Suppressor macrophage treated with lipopolysaccharide for 4 hours (primary cell): ENCODE data around the gene SETD3.

Experiments
- DNase-seq: peaks from one replicate; pipeline ENCODE4 v3.0.0-alpha.2; 2020

The SETD3 gene

DNA sequence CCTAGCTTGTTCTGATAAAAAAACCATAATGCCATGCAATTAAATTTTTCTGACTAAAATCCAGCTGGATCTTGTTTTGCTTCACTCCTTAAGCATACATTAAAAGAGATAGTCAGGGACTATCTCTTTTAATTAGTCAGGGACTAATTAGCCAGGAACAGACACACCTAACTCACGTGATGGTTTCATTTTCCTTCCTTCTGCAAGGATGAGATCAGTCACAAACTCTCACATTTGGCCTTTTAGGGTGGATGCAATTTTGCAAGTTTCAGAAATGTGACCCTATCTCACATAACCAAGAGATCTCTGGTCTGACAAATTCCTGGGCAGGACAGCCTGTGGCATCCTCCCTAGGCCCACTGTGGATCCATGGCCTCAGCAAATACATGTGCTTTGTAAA, 62.4 kb downstream of the SETD3 start:
- no peak for DNase-seq

DNA sequence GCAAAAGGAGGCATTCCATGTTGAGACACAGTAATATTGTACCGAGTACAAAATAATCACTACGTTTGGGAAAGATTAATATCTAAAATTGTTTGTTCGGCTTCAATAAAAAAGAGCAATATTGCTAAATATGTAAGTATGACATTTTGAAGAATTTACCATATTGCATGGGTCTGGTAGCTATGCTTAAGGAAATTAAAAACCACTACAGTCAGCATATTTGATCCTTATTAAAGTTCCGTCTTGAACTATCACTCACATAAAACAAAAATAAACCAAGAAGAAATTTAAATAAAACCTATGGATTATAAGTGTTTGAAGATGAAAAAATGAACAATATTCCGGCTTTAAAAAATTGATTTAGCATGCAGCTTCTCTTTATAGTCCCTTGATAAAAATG, 63.8 kb downstream of the SETD3 start:
- DNase-seq, result no peak

DNA sequence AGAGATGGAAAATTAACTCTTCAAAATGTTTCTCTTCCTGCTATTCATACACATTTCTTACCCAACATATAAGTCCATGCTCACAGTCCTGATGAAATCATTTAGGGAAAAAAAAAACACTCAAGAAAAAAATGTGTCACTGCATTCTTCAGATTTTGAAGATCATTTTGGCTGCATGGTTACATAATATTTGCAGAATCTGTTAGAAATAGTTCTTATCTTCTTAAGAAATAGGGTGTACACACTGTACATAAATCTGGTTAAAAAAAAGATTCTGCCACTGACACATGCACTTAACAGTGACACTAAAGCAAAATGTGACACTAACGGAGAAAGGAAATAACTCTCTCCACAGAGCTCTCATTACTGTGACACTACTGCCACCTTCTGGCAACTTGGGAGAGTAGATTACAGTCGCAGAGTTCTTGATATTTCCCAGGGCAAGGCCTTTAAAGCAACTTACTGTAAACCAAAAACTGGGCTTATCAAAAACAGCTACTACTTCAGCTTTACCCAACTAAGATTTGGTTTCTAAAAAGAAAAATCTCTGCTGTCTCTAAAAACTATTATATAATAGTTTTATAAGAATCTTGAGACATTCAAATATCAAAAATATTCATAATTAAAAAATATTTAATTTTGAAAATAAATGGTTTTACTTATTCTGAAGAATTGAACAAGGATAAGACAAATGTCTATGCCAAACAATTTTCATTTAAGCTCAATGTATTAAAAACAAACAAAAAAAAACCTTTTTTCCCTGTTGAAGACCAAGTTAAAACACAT, 65.0 kb downstream of the SETD3 start:
- DNase-seq, result peak; percentile 87

DNA sequence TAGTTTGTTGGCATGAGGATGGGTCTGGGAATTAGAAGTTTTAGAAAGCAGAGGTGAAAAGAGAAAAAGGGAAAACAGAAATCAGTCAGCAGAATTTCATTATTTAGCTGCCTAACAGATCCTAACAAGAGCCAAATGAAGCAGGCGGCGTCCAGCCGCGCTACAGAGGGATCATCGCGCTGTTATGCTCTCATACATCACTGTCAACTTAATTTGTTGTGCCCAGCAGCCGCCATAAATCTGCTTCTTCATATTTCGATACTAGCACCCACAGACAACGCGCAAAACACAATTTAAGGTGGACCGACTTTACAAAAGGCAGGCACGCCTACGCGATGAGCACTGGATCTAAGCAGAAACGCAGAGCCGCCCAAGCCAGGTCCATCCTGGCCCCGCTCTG, 66.7 kb downstream of the SETD3 start:
- DNase-seq, result no peak

DNA sequence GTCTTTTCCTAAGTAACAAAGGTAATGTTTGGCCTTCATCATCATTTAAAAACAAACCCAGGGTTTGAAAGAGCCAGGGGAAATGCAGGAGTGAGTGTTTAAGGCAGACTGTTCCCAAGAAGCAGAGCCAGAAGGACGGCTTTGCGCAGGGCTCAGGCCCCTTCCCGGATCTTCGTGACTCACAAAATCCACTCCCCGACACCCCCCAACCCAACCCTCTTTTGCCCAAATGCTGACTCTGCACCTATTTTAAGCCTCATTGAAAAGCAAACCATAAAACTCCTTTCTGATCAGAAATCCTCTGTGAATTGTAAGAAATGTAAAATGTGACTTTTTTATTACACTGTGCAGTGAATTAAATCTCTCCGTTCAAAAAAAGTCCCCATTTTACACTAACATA, 67.5 kb downstream of the SETD3 start:
- no peak for DNase-seq

DNA sequence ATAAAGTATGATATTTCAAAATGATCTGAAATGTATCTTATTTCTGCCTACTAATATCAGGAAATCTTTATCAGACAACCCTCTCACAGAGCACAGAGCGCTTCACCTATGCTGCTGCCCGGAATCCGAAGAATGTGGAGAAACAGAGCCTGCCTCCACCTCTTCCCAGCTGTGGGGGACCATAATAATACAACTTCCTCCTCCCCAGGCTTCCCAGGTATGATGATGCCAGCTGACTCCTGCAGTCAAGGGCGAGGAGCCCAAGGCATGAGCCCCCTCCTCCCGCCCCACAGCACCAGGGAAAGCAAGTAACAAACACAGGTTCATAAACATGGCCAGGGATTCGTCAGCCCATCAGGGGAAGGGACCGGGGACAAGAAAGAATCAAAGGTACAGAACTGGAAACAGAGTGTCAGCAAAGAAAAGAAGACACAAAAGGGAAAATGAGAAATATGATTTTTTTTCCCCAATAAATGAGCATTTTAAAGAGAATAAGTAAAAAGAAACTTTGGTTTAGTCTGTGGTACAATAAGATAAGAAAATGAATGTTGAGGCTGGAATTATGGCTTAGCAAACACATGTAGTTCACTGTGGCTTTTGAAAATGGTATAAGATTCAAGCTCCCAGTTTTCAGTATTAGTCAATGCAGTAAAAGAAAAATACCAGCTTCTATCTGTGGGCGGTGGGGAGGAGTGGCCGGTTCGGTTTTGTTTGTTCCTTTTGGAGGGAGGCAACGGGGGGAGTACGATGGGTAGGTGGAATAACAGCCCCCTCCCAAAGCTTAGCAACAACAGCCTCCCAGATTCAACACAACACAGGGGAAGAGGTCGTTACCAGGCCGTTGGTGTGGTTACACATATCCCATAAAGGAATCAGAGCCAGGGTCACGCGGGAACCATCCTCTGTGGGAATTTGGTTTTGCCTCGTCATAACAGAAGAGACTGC, 68.3 kb downstream of the SETD3 start:
- DNase-seq, result no peak

DNA sequence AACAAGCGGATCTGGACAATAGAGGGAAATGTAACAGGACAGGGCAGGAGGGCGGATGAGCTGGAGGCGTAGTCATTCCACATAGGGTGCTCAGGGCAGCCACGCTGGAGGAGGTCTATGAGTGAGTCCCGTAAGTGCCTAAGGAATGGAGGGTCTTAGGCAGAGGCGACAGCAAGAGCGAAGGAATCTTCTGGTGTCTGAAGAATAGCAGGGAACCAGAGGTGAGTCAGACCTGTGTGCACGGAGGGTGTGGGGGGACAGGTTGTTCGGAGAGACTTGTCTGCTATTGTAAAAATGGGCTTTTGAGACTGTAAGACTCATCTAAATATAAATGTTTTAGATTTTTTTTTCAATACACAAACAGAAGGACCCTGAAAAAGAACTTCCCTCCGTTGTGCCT, 70.6 kb downstream of the SETD3 start:
- DNase-seq, result no peak

DNA sequence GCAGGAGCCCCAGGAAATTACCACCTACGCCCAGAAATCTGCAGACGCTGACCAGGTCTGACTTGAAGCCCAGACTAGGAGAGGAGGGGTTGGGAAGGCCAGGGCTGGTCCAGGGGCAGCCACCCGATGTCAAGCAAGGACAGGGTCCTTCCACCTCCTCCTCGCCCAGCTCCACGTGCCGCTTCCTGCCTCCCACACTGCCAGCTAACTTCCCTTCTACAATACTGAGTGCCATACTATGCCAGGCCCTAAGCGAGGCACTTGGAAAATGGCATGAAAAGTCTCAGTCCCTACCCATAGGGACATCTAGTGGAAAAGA, 71.7 kb downstream of the SETD3 start:
- no peak for DNase-seq

DNA sequence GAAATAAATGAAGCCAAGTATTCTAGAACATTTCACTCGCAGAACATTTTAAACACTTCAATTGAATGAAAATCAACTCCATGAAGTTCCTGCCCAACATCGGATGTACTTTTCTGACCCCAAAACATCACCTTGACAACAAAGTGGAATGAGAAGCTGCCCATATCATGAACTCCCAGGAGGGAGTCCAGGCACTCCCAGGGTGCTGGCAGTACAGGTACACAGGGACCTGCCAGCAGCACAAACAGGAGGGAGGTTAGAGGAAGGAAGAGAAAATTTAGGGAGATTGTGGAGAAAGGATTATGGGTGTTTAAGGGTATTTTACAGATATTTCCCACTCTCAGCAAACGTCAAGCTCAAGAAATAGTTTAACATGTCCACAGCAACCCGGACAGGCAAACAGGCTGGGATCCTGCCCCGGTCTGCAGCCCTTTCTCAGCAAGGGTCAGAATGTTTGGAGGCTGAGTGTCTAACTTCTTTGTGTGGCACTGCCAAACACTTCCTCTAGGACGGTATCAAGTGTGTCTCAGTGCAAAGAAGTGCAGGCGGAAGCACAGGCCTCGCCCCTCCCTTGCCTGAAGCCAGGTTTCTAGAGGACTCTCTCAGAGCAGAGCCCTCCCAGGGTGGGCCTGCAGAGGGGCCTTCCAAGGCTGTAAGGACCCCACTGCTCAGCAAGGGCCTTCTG, 72.2 kb downstream of the SETD3 start:
- DNase-seq, result no peak

DNA sequence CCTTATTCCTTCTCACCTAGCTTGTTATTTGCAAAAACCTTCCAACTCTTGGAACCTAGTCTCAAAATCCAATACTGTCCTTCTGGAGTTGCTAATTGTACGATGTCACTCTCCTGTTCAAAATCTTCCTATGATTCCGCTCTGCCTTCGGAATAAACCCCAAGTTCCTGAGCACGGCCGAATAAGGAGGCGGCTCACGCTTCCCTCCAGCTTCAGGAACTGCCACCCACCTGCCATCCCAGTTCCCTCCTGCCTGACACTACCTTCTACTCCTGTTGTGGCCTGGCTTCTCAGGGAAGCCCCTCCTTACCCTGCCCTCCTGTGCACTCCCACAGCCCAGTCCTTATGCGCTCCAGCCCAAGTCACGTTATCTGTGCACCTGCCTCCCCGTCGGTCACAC, 73.2 kb downstream of the SETD3 start:
- DNase-seq, result no peak

DNA sequence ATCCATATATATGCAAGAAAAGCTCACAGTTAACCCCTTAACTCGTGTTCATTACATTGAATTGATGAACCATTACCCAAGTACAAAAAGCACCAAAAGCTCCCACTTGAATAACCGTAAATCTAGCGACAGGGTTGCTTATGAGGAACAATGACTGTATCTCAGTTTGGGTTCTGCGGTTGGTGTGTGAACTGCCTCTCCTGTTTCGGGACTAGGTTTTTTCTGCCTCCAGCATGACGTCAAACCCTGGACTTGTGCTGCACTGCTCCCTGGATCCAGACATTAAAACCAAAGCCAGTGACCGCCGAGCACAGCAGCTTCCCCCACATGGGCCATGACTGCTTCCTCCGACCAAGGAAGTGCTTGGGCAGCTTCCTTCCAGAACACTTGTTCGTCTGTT, 77.7 kb downstream of the SETD3 start:
- no peak for DNase-seq

DNA sequence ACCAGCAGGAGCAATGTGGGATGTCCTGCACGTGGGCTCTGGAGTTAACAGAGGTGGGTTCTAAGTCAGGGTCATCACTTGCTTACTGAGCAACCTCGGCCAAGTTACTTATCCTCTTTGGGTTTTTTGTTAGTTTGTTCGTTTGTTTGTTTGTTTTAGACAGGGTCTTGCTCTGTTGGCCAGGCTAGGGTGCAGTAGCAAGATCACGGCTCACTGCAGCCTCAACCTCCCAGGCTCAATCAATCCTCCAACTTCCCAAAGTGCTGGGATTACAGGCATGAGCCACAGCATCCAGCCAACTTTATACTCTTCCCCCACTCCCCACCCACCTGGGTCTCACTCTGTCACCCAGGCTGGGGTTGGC, 78.4 kb downstream of the SETD3 start:
- no peak for DNase-seq

DNA sequence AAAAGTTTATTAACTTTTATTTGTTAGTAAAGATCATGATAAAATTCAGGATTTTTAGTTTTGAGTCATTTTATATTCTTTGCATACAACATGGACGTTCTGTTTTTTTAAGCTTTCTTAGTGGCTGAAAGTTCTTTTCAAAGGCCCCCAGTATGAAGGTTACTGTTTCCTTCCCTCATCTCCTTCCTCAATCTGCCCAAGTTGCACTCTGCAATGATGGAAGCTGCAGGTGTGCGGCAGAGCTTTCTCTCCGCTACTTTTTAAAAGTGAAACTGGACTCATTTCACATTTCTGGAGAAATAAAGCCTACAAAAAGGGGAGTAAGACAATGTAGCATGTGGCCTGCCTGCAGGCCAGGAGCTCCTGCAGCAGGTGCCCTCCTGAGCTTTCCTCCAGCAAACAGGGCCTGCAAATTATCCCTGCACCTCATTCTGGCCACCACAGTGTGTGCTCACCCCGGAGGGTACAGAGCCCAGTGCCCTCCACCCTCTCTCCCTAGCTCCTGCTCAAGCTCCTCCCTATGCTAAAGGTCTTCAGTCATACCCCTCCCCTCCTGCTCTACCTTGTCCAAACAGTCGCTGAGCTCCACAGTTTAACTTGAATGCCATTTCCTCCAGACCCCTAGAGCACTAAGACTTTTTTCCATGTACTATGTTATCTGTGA, 78.9 kb downstream of the SETD3 start:
- no peak for DNase-seq

DNA sequence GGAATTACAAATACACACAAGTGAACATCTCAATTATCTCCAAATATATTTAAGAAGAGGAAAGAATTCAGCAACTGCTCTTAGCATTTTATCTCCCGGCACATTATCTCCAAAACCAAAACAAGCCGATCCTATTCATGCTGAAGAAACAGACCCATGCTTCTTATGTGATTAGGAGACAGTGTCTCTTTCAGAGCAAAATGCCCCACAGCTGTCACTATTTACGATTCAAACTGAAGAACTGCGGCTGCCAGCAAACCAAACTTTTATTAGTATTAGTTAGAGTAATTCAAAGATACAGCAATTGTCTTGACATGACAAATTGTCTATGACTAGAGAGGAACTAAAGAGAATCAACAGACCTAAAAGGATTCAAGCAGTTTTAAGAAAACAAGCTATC, 79.4 kb downstream of the SETD3 start:
- no peak for DNase-seq

DNA sequence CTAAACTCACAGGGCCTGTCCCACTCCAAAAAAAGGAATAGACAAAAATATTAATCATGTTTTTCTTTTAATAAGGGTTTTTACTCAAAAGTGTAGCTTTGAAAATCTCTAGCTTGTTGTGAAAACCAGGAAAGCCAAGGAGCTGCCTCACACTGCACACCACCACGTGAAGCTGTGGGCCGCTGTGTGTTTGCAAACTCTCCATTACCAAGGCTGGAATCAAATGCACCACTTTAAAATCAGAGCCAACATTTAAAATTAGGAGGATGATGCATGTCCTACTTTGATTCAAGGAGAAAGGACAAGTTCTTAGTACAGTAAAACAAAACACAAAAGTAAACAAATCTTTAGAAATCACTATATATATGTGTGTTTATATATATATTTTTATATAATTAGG, 83.0 kb downstream of the SETD3 start:
- DNase-seq, result no peak

DNA sequence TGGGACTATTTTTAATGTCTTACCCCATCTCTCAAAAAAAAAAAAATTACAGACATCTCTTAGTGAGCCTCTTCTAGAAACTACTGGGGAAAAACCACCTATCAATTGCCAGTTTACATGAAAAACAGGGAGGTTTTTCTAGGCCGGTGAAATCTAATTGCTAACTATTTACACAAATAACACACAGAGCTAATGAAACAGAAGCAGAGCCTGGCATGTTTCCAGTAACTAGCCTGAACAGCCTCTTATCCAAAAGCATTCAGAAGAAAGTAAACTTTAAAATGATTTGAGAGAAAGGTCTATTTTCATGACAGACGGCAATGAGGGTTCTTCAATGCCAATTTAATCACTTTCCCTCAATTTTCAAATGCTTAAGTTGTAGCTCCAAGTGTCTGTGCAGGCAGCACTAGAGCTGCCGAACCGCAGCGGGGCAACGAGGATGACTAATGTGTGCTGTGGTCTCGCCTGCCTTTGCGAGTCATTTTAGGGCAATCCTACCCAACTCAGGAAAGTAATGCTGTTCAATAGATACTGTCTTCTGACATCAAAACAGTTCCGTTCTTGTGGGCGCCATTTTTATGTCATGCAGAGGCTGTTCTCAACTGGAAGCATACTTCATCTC, 84.6 kb downstream of the SETD3 start:
- no peak for DNase-seq

DNA sequence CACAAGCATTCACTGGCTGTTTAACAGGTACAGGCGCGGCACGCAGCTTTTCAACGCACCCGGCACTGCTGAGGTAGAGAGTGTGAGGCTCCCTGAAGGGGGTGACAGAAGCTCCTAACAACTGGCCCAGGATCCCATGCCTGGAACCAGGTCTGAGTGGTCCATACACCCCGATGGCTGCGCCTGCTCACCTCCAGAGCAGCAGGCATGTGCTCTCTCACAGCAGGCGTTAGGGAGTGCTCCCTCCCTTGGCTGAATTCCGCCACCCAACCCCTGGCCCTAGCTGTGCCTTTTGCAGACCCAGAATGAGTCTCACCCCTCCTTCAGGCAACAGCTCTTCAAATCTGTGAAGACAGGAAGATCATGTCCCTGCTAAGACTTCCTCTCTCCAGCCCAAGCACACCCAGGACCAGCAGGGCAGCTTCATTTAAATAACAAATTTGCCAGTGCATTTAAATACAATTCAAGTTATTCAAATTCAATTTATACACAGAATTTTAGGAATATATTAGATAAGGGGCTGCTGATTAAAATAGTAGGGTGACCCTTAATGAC, 86.0 kb downstream of the SETD3 start:
- no peak for DNase-seq

DNA sequence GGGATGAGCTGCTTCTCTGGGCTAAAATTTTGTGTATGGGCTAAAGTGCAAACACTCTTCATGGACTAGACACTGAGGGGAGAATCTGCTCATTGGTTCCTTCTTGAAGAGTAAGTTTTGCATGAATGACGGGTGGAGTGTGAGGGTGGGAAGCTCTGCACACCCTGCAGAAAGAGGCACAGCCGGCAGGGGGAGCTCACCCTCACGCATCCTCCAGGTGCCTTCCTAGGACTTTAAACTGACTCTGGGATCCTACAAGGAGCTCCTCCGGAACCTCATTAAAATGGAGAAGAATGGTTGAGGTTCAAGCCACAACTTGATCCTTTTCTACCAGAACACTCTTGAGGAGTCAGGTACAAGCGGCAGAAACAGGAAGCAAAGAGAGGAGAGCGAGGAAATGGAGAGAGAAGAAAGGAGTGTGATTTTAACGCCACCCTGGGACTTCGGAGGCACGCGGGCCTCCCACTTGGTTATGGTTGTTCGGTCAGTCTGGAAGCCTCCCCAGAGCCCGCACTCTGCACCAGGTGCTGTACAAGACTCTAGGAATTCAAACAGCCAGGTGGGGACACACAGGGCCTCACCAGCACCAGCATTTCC, 87.5 kb downstream of the SETD3 start:
- peak; percentile 27 for DNase-seq

DNA sequence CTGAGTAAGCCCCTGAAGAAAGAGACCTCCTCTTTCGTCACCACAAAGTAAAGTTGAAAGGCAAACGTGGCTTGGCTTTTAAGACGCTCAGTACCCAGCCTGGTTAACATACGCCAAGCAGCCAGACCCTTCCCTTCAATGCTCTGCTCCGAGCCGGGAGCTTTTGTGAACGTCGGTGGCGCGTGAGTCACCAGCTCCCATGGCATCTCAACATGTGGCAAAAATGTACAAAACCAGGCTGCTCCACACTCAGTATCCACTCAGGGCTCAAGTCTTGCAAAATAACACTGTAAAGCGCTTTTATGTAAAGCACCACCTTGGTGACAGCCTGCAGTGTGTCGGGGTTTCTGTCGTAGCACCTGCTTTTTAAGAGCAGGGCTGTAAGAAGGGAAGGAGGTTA, 89.0 kb downstream of the SETD3 start:
- no peak for DNase-seq

DNA sequence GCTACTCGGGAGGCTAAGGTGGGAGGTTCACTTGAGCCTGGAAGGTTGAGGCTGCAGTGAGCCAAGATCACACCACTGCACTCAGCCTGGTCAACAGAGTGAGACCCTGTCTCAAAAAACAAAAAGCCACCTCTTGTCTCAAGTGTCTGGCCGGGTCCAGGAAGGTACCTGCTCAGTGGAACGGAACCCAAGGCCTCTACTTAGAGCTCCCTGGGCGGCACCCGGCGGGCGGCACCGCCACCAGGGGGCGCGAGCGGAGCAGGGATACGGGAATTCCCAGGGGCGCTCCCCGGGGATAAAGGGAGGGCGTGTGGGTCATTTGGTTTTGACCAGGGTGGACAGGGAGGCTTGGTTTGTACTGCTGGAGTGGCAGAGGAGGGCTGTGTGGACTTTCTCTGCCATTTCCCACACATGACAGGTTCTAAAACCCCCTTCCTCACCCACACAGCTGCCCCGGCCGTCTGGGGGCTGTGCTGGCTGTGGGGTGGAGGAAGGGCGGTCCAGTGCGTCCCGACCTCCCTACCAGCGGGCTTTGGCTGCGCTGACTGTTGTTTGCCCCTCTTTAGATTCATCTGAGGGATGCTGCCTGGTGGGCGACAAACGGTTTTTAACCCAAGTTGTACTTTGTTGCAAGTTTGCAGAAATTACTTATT, 91.4 kb downstream of the SETD3 start:
- DNase-seq, result peak; percentile 69

DNA sequence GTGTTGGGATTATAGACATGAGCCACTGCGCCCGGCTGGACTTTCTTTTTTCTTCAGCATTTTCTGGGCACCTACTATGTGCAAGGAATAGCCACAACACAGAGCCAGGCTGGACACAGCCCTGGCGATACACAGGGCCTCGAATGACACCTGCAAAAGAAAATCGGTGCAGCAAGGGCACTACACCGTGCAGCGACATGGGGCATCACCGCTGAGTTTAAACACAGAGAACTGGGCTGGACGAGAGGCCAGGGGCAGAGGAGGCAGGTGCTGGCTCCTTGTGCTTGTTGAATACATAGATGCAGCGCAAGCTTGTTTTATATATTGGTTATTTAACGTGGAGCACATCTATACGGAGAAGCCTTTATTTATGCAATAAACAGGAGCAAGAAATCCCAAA, 92.4 kb downstream of the SETD3 start:
- no peak for DNase-seq

DNA sequence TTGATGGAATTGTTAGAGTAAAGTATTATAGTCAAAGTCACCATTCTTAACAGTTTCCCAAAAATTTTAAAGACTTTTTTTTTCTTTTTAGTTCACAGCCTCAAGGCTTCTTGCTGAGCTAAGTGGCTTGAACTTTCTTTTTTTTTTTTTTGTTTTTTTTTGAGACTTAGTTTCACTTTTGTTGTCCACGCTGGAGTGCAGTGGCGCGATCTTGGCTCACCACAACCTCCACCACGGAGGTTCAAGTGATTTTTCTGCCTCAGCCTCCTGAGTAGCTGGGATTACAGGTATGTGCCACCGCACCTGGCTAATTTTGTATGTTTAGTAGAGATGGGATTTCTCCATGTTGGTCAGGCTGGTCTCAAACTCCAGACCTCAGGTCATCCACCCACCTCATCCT, 92.8 kb downstream of the SETD3 start:
- DNase-seq, result peak; percentile 8
